GM21360 (cell line): ENCODE measurements around the gene WFIKKN2.
A peak's percentile ranks its signal among the peaks of the same experiment; 100 is the strongest.
"Not testable (repeated sequence)": the region's sequence is repeated elsewhere in the genome, so short reads cannot be mapped to it uniquely, and the experiment has no call there.

Experiments
- ATAC-seq: cut with Tn5 transposase; IDR thresholded peaks from one replicate; pipeline ENCODE4 v1.9.1; 2021; ENCODE audit warnings: mild to moderate bottlenecking, moderate library complexity; ENCODE audit not compliant: unreplicated experiment

Gene WFIKKN2

GRCh38 chr17:50850640-50851039 is 15.3 kb downstream of the WFIKKN2 start:
- no peak for ATAC-seq

GRCh38 chr17:50853015-50853615 is 17.7 kb downstream of the WFIKKN2 start:
- no peak for ATAC-seq

- no peak for ATAC-seq
These were observed 18.4 kb downstream of the WFIKKN2 start for GRCh38 chr17:50853781-50854180.

GRCh38 chr17:50855708-50856330 is 20.4 kb downstream of the WFIKKN2 start:
- ATAC-seq, result no peak

DNA sequence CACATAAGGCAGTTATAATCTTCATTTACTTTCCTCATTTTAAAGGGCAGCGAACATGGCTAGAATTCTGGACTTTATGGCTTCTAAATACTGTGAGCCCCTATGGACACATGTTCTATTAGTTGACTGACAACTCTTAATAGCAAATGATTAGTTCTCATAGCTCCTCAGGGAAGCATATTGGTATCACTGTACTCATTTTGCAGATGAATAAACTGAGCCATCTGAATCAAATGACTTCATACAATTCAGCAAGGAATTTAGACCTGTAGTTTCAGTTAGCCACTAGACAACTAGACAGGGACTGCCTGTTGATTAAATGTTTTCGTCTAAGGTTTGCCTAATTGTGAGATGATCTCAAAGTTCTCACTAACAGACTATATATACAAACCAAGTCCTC is 21.0 kb downstream of the WFIKKN2 start:
- no peak for ATAC-seq

- no peak for ATAC-seq
These were observed 23.3 kb downstream of the WFIKKN2 start for GRCh38 chr17:50858486-50859225.

GRCh38 chr17:50859727-50860126 is 24.3 kb downstream of the WFIKKN2 start:
- not testable (repeated sequence) for ATAC-seq

DNA sequence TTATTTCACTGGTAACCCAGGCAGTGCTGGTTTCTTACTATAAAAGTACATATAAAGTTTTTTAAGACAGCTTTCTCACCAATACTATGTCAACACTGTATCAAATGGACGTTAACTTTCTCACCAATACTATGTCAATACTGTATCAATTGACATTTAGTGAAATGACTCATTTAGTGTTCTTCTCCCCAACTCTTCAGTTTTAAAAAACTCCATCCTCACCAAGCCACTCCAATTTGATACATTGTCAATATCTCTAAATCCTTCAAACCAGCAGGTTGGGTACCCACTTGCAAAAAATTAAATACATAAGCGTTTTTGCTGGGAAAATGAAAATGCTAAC is 25.9 kb downstream of the WFIKKN2 start:
- no peak for ATAC-seq

GRCh38 chr17:50861822-50862528 is 26.6 kb downstream of the WFIKKN2 start:
- ATAC-seq, result no peak

DNA sequence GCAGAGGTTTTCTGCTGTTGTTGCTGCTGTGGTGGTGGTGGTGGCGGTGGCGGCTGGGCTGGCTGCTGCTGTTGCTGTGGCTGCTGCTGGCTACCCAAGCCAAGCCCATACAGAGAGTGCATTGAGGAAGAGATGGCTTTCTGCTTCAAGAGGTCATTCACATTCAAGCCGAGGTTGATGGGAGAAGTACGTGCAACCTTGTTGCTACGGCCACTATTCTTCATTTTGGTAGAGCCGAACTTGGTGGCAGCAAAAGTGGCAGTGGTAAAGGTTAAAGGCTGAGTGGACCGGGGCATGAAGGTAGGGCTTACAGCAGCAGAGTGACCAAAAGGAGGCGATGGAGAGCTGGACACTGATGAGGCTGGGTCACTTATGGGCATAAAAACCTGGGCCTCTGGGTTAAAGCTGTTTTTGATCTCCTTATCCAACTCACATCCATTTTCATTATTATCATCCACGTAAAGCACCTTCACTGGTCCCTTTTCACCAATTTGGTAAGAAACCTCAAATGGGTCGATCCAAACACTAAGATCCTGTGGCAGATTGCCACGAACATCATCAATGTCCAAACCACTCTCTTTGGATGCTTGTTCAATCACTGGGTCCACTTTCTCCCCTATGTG is 27.9 kb downstream of the WFIKKN2 start:
- no peak for ATAC-seq

DNA sequence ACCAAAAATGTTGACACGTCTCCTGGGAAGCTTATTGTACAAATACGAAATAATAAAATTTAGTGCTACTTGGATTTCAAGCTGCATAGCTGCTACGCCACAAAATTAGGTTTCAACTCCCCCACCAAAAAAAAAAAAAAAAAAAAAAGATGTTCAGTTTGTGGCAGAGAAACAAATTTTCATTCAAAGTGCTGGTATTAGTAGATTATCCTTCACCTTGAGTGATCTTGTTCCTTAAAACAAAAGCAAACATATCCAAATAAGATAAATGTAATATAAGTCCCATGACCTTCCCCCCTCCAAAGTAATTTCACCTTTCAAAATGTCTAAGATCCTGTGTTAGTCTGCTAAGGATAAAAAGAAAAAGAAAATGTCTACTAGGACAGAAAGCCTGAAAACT is 28.5 kb downstream of the WFIKKN2 start:
- ATAC-seq, result no peak

GRCh38 chr17:50864747-50865059 is 29.3 kb downstream of the WFIKKN2 start:
- ATAC-seq, result no peak

- peak; percentile 9 for ATAC-seq
These were observed 29.9 kb downstream of the WFIKKN2 start for GRCh38 chr17:50865060-50865867.

DNA sequence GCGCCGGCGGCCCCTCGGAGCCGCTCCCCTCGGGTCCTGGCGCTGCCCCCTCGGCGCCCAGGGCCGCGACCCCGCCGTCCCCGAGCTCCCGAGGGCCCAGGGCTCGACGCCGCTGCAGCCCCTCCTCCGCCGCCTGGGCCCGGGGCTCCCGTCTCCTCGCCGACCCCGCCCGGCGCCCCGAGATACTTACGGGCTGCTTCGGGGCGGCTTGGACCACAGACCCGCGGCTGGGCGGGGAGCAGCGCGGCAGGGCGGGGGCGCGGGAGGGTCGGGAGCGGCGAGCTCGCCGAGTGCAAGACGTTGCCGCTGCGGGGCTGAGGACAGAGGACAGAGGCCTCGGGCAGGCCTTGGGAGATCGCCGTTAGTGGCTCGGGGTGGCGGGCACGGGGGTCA is 30.5 kb downstream of the WFIKKN2 start:
- ATAC-seq, result no peak

GRCh38 chr17:50866261-50866949 is 31.0 kb downstream of the WFIKKN2 start, which contains the start of gene TOB1:
TSS of gene TOB1 (minus strand) at chr17:50866354. CDS start at chr17:50864017, 2,337 bp downstream.
- peak; percentile 61 for ATAC-seq

DNA sequence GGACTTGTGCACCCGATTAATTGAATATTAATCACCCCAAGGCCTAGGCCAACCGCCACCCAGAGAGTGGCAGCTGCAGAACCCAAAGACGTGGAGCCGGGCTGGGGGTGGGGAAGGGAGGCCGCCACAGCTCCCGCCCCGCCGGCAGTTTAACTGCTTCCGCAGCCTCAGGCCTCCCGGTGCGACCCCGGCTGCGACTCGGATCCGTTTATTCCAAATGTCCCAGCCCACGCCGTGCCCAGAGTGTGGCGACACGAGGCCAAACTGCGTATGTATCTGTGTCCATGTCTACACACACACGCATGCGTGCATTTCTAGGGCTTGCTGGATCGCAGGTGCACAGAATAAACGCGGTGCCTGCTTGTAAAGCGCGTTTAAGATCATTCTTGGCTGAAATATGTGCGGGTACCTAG is 31.6 kb downstream of the WFIKKN2 start:
- ATAC-seq, result peak; percentile 4

- peak; percentile 29 for ATAC-seq
These were observed 32.2 kb downstream of the WFIKKN2 start for GRCh38 chr17:50867363-50868139.

DNA sequence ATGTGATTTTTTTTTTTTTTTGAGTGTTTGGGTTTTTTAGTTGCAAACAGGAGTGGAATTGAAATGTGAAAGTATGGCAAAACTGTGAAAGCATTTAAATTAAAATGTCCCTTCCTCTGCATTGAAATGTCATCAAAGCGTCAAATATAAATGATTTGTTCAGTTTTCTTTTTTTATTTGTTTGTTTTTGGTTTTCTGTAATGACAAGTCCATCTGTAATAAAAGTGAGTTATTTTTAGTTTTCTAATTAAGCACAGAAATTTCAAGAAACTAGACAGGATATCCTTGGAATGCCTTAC is 32.7 kb downstream of the WFIKKN2 start:
- no peak for ATAC-seq

DNA sequence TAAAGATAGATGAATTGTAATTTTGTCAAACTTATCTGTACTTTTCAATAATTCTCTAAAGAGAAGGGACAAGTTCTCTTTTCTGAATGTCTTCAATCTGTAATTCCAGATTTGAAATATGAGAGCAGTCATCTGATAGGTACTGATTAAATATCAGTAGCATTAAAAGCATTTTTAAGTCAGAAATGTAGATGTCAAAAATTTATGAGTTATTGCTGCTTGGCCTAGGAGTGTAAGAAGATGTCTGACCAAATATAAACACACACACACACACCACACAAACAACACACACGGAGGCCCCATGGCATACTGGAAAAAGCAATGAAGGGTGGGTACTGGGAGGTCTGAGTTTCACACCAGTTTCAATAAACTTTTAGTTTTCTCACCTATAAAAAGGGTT is 33.2 kb downstream of the WFIKKN2 start:
- ATAC-seq, result no peak
